ENCODE measurements around the gene SFTPB. TPM values are rescaled to one million over a fixed set of nuclear protein-coding genes. Genes with fewer than 3 reads are reported as not detected.
"Not testable (repeated sequence)": the region's sequence is repeated elsewhere in the genome, so short reads cannot be mapped to it uniquely, and the experiment has no call there.

SFTPB gene
- total and polyA plus RNA-seq, 5 donors from 2014 or later: not detected

- H3K4me1 Mint-ChIP-seq; H3K4me1 ChIP-seq (ENCODE audit: control insufficient read depth, insufficient read depth, low read length, poor library complexity, severe bottlenecking); H3K4me3 Mint-ChIP-seq: not testable (repeated sequence)
Measured at GRCh38 chr2:85670416-85670815, 2.4 kb upstream of the SFTPB start.

GRCh38 chr2:85669549-85669948 is 1.6 kb upstream of the SFTPB start:
- peaks cover 0 to 2% (median 0%) of the 10 kb centered on the region in 7 donors for H3K9me3 Mint-ChIP-seq
- Histone ChIP-seq H3K9me3 (ENCODE audit: control insufficient read depth in 2 of 2, low read length in 2 of 2) (no peaks in the 10 kb centered on the region), H3K4me1 (ENCODE audit: control insufficient read depth, insufficient read depth, low read length, poor library complexity, severe bottlenecking) (no peaks in the 10 kb centered on the region), H3K27me3 (ENCODE audit: control insufficient read depth, insufficient read depth, low read length) (no peaks in the 10 kb centered on the region), H3K36me3 (ENCODE audit: control insufficient read depth, insufficient read depth, low read length) (no peaks in the 10 kb centered on the region), H3K4me3 (ENCODE audit: low read depth, low read length) (no peak overlapping the region), H3K27ac (ENCODE audit: insufficient read depth, low read length, poor library complexity, severe bottlenecking) (no peak overlapping the region)
- ATAC-seq (ENCODE audit: low read depth in 2 of 2): peak in 1 of 2 donors; percentile 22
- H3K27me3 Mint-ChIP-seq: peaks cover 15% of the 10 kb centered on the region
- H3K27ac Mint-ChIP-seq: no peak overlapping the region
- no peak overlapping the region for H3K4me3 Mint-ChIP-seq
- DNase-seq: no peak
- peaks cover 0 to 3% (median 0%) of the 10 kb centered on the region in 4 donors for H3K4me1 Mint-ChIP-seq
- no peaks in the 10 kb centered on the region for H3K36me3 Mint-ChIP-seq

More at GRCh38 chr2:85670416-85670815, 2.4 kb upstream of the SFTPB start:
- Mint-ChIP-seq H3K27ac (peak overlapping the region in 1 of 3 donors; percentile 38), H3K27me3 (peaks cover 15% of the 10 kb centered on the region)
- DNase-seq; H3K27ac ChIP-seq (ENCODE audit: insufficient read depth, low read length, poor library complexity, severe bottlenecking); ATAC-seq (ENCODE audit: low read depth in 2 of 2); H3K27me3 ChIP-seq (ENCODE audit: control insufficient read depth, insufficient read depth, low read length); H3K36me3 Mint-ChIP-seq; H3K9me3 Mint-ChIP-seq; H3K4me3 ChIP-seq (ENCODE audit: low read depth, low read length); H3K9me3 ChIP-seq (ENCODE audit: control insufficient read depth in 2 of 2, low read length in 2 of 2); H3K36me3 ChIP-seq (ENCODE audit: control insufficient read depth, insufficient read depth, low read length): not testable (repeated sequence)

GRCh38 chr2:85668857-85669142 is 801 bp upstream of the SFTPB start:
- no peak for DNase-seq
- peaks cover 0 to 3% (median 0%) of the 10 kb centered on the region in 4 donors for H3K4me1 Mint-ChIP-seq
- H3K27ac Mint-ChIP-seq: peak overlapping the region in 1 of 3 donors; percentile 33
- H3K27me3 Mint-ChIP-seq: peaks cover 12% of the 10 kb centered on the region
- peaks cover 0 to 2% (median 0%) of the 10 kb centered on the region in 7 donors for H3K9me3 Mint-ChIP-seq
- H3K36me3 ChIP-seq (ENCODE audit: control insufficient read depth, insufficient read depth, low read length): no peaks in the 10 kb centered on the region
- H3K4me1 ChIP-seq (ENCODE audit: control insufficient read depth, insufficient read depth, low read length, poor library complexity, severe bottlenecking): no peaks in the 10 kb centered on the region
- no peak overlapping the region for H3K4me3 ChIP-seq (ENCODE audit: low read depth, low read length)
- H3K9me3 ChIP-seq (ENCODE audit: control insufficient read depth in 2 of 2, low read length in 2 of 2): no peaks in the 10 kb centered on the region
- no peak for ATAC-seq (ENCODE audit: low read depth in 2 of 2)
- no peak overlapping the region for H3K27ac ChIP-seq (ENCODE audit: insufficient read depth, low read length, poor library complexity, severe bottlenecking)
- no peaks in the 10 kb centered on the region for H3K36me3 Mint-ChIP-seq
- no peaks in the 10 kb centered on the region for H3K27me3 ChIP-seq (ENCODE audit: control insufficient read depth, insufficient read depth, low read length)
- no peak overlapping the region for H3K4me3 Mint-ChIP-seq

GRCh38 chr2:85667561-85668008 is 414 bp downstream of the SFTPB start:
- Histone ChIP-seq H3K9me3 (ENCODE audit: control insufficient read depth in 2 of 2, low read length in 2 of 2) (no peaks in the 10 kb centered on the region), H3K27ac (ENCODE audit: insufficient read depth, low read length, poor library complexity, severe bottlenecking) (no peak overlapping the region), H3K4me1 (ENCODE audit: control insufficient read depth, insufficient read depth, low read length, poor library complexity, severe bottlenecking) (no peaks in the 10 kb centered on the region), H3K36me3 (ENCODE audit: control insufficient read depth, insufficient read depth, low read length) (no peaks in the 10 kb centered on the region), H3K27me3 (ENCODE audit: control insufficient read depth, insufficient read depth, low read length) (no peaks in the 10 kb centered on the region), H3K4me3 (ENCODE audit: low read depth, low read length) (no peak overlapping the region)
- H3K4me1 Mint-ChIP-seq: peaks cover 0 to 3% (median 0%) of the 10 kb centered on the region in 4 donors
- no peak overlapping the region for H3K4me3 Mint-ChIP-seq
- no peak for DNase-seq
- peaks cover 11% of the 10 kb centered on the region for H3K27me3 Mint-ChIP-seq
- H3K27ac Mint-ChIP-seq: no peak overlapping the region
- H3K36me3 Mint-ChIP-seq: no peaks in the 10 kb centered on the region
- ATAC-seq (ENCODE audit: low read depth in 2 of 2): no peak
- H3K9me3 Mint-ChIP-seq: peaks cover 0 to 2% (median 0%) of the 10 kb centered on the region in 7 donors

GRCh38 chr2:85666435-85667316 is 1.3 kb downstream of the SFTPB start:
- no peak for DNase-seq
- H3K4me3 Mint-ChIP-seq: no peak overlapping the region
- no peaks in the 10 kb centered on the region for H3K4me1 ChIP-seq (ENCODE audit: control insufficient read depth, insufficient read depth, low read length, poor library complexity, severe bottlenecking)

GRCh38 chr2:85666016-85666415 is 2.0 kb downstream of the SFTPB start:
- Histone ChIP-seq H3K27me3 (ENCODE audit: control insufficient read depth, insufficient read depth, low read length) (no peaks in the 10 kb centered on the region), H3K4me3 (ENCODE audit: low read depth, low read length) (no peak overlapping the region), H3K4me1 (ENCODE audit: control insufficient read depth, insufficient read depth, low read length, poor library complexity, severe bottlenecking) (no peaks in the 10 kb centered on the region), H3K27ac (ENCODE audit: insufficient read depth, low read length, poor library complexity, severe bottlenecking) (no peak overlapping the region), H3K36me3 (ENCODE audit: control insufficient read depth, insufficient read depth, low read length) (no peaks in the 10 kb centered on the region), H3K9me3 (ENCODE audit: control insufficient read depth in 2 of 2, low read length in 2 of 2) (no peaks in the 10 kb centered on the region)
- Mint-ChIP-seq H3K4me1 (peaks cover 0 to 3% (median 0%) of the 10 kb centered on the region in 4 donors), H3K27ac (peak overlapping the region in 1 of 3 donors; percentile 20), H3K36me3 (no peaks in the 10 kb centered on the region), H3K9me3 (peaks cover 0 to 2% (median 0%) of the 10 kb centered on the region in 7 donors), H3K27me3 (peaks cover 11% of the 10 kb centered on the region), H3K4me3 (no peak overlapping the region)
- DNase-seq: no peak
- no peak for ATAC-seq (ENCODE audit: low read depth in 2 of 2)

More at GRCh38 chr2:85666435-85667316, 1.3 kb downstream of the SFTPB start:
- no peaks in the 10 kb centered on the region for H3K36me3 Mint-ChIP-seq
- Histone ChIP-seq H3K27me3 (ENCODE audit: control insufficient read depth, insufficient read depth, low read length) (no peaks in the 10 kb centered on the region), H3K9me3 (ENCODE audit: control insufficient read depth in 2 of 2, low read length in 2 of 2) (no peaks in the 10 kb centered on the region), H3K36me3 (ENCODE audit: control insufficient read depth, insufficient read depth, low read length) (no peaks in the 10 kb centered on the region), H3K4me3 (ENCODE audit: low read depth, low read length) (no peak overlapping the region), H3K27ac (ENCODE audit: insufficient read depth, low read length, poor library complexity, severe bottlenecking) (no peak overlapping the region)
- no peak for ATAC-seq (ENCODE audit: low read depth in 2 of 2)
- H3K27me3 Mint-ChIP-seq: peaks cover 11% of the 10 kb centered on the region
- peaks cover 0 to 2% (median 0%) of the 10 kb centered on the region in 7 donors for H3K9me3 Mint-ChIP-seq
- peaks cover 0 to 3% (median 0%) of the 10 kb centered on the region in 4 donors for H3K4me1 Mint-ChIP-seq
- H3K27ac Mint-ChIP-seq: no peak overlapping the region

- Histone ChIP-seq H3K4me3 (ENCODE audit: low read depth, low read length) (no peak overlapping the region), H3K4me1 (ENCODE audit: control insufficient read depth, insufficient read depth, low read length, poor library complexity, severe bottlenecking) (no peaks in the 10 kb centered on the region), H3K9me3 (ENCODE audit: control insufficient read depth in 2 of 2, low read length in 2 of 2) (no peaks in the 10 kb centered on the region), H3K27ac (ENCODE audit: insufficient read depth, low read length, poor library complexity, severe bottlenecking) (no peak overlapping the region), H3K27me3 (ENCODE audit: control insufficient read depth, insufficient read depth, low read length) (no peaks in the 10 kb centered on the region), H3K36me3 (ENCODE audit: control insufficient read depth, insufficient read depth, low read length) (no peaks in the 10 kb centered on the region)
- H3K27me3 Mint-ChIP-seq: peaks cover 11% of the 10 kb centered on the region
- H3K4me1 Mint-ChIP-seq: peaks cover 0 to 3% (median 0%) of the 10 kb centered on the region in 4 donors
- ATAC-seq (ENCODE audit: low read depth in 2 of 2) (no peak), DNase-seq (no peak)
- H3K4me3 Mint-ChIP-seq: no peak overlapping the region
- no peak overlapping the region for H3K27ac Mint-ChIP-seq
- peaks cover 0 to 2% (median 0%) of the 10 kb centered on the region in 7 donors for H3K9me3 Mint-ChIP-seq
- no peaks in the 10 kb centered on the region for H3K36me3 Mint-ChIP-seq
Measured at GRCh38 chr2:85665264-85665937, 2.6 kb downstream of the SFTPB start.
